IPS-18a (cell line): ENCODE data around the gene FOXO3.

Experiments
- H3K27ac ChIP-seq: one replicate; pipeline ENCODE4 v1.5.1; 2013; ENCODE audit warnings: low read length
- H3K27me3 ChIP-seq: one replicate; pipeline ENCODE4 v1.6.1; 2013; ENCODE audit warnings: mild to moderate bottlenecking, low read length; ENCODE audit not compliant: control insufficient read depth, insufficient read depth
- H3K36me3 ChIP-seq: one replicate; pipeline ENCODE4 v1.6.1; 2013; ENCODE audit warnings: low read depth, low read length; ENCODE audit not compliant: control insufficient read depth
- H3K4me1 ChIP-seq: one replicate; pipeline ENCODE4 v1.6.1; 2013; ENCODE audit warnings: low read depth, low read length; ENCODE audit not compliant: control insufficient read depth
- H3K4me3 ChIP-seq: one replicate; pipeline ENCODE4 v1.5.1; 2013; ENCODE audit warnings: low read length
- H3K9ac ChIP-seq: one replicate; pipeline ENCODE4 v1.6.1; 2013; ENCODE audit warnings: mild to moderate bottlenecking, low read length, moderate library complexity
- H3K9me3 ChIP-seq: one replicate; pipeline ENCODE4 v1.6.1; 2013; ENCODE audit warnings: low read depth, low read length; ENCODE audit not compliant: control insufficient read depth

Gene FOXO3

GRCh38 chr6:108702106-108702851 is 141.6 kb downstream of the FOXO3 start:
- H3K9ac ChIP-seq = no peak overlapping the region
- peaks cover 5% of the 10 kb centered on the region for H3K4me1 ChIP-seq
- H3K27me3 ChIP-seq = no peaks in the 10 kb centered on the region
- H3K27ac ChIP-seq = no peak overlapping the region
- no peaks in the 10 kb centered on the region for H3K36me3 ChIP-seq
- no peak overlapping the region for H3K4me3 ChIP-seq
- H3K9me3 ChIP-seq = peaks cover 4% of the 10 kb centered on the region

- Histone ChIP-seq H3K4me1 (peaks cover 7% of the 10 kb centered on the region), H3K9ac (no peak overlapping the region), H3K27me3 (no peaks in the 10 kb centered on the region)
These were observed 145.9 kb downstream of the FOXO3 start for GRCh38 chr6:108706649-108707048.

GRCh38 chr6:108707328-108707976 is 146.7 kb downstream of the FOXO3 start:
- Histone ChIP-seq H3K27me3 (no peaks in the 10 kb centered on the region), H3K4me3 (no peak overlapping the region), H3K9ac (no peak overlapping the region), H3K27ac (no peak overlapping the region), H3K36me3 (no peaks in the 10 kb centered on the region), H3K4me1 (peaks cover 7% of the 10 kb centered on the region), H3K9me3 (peaks cover 3% of the 10 kb centered on the region)

More at GRCh38 chr6:108706649-108707048, 145.9 kb downstream of the FOXO3 start:
- Histone ChIP-seq H3K36me3 (no peaks in the 10 kb centered on the region), H3K27ac (no peak overlapping the region), H3K4me3 (no peak overlapping the region), H3K9me3 (peaks cover 4% of the 10 kb centered on the region)

- no peak overlapping the region for H3K27ac ChIP-seq
- no peaks in the 10 kb centered on the region for H3K9me3 ChIP-seq
- H3K27me3 ChIP-seq = no peaks in the 10 kb centered on the region
- no peak overlapping the region for H3K4me3 ChIP-seq
- no peaks in the 10 kb centered on the region for H3K36me3 ChIP-seq
- no peak overlapping the region for H3K9ac ChIP-seq
- H3K4me1 ChIP-seq = peaks cover 7% of the 10 kb centered on the region
These were observed 149.3 kb downstream of the FOXO3 start for GRCh38 chr6:108710030-108710429.

GRCh38 chr6:108710551-108710950 is 149.8 kb downstream of the FOXO3 start:
- H3K9ac ChIP-seq = no peak overlapping the region
- peaks cover 7% of the 10 kb centered on the region for H3K4me1 ChIP-seq
- H3K9me3 ChIP-seq = no peaks in the 10 kb centered on the region
- no peaks in the 10 kb centered on the region for H3K27me3 ChIP-seq
- H3K27ac ChIP-seq = no peak overlapping the region
- H3K4me3 ChIP-seq = no peak overlapping the region
- no peaks in the 10 kb centered on the region for H3K36me3 ChIP-seq

- Histone ChIP-seq H3K9ac (no peak overlapping the region), H3K27ac (no peak overlapping the region), H3K9me3 (no peaks in the 10 kb centered on the region), H3K4me3 (no peak overlapping the region), H3K36me3 (no peaks in the 10 kb centered on the region), H3K27me3 (no peaks in the 10 kb centered on the region), H3K4me1 (peaks cover 7% of the 10 kb centered on the region)
These were observed 150.4 kb downstream of the FOXO3 start for GRCh38 chr6:108711071-108711470.

- no peaks in the 10 kb centered on the region for H3K36me3 ChIP-seq
- H3K4me3 ChIP-seq = no peak overlapping the region
- peaks cover 7% of the 10 kb centered on the region for H3K4me1 ChIP-seq
- H3K27ac ChIP-seq = no peak overlapping the region
- H3K9ac ChIP-seq = no peak overlapping the region
- H3K9me3 ChIP-seq = no peaks in the 10 kb centered on the region
- H3K27me3 ChIP-seq = no peaks in the 10 kb centered on the region
These were observed 151.1 kb downstream of the FOXO3 start for GRCh38 chr6:108711826-108712225.

- Histone ChIP-seq H3K9ac (no peak overlapping the region), H3K9me3 (no peaks in the 10 kb centered on the region), H3K36me3 (no peaks in the 10 kb centered on the region), H3K4me1 (peaks cover under 1% of the 10 kb centered on the region), H3K27ac (no peak overlapping the region), H3K4me3 (no peak overlapping the region), H3K27me3 (no peaks in the 10 kb centered on the region)
These were observed 152.2 kb downstream of the FOXO3 start for GRCh38 chr6:108712946-108713345.

- Histone ChIP-seq H3K27ac (no peak overlapping the region), H3K9me3 (no peaks in the 10 kb centered on the region), H3K9ac (no peak overlapping the region), H3K36me3 (no peaks in the 10 kb centered on the region), H3K4me3 (no peak overlapping the region), H3K27me3 (no peaks in the 10 kb centered on the region), H3K4me1 (no peaks in the 10 kb centered on the region)
These were observed 153.5 kb downstream of the FOXO3 start for GRCh38 chr6:108714101-108714765.

GRCh38 chr6:108714766-108715414 is 154.2 kb downstream of the FOXO3 start:
- H3K27ac ChIP-seq = no peak overlapping the region
- no peak overlapping the region for H3K9ac ChIP-seq
- H3K4me1 ChIP-seq = no peaks in the 10 kb centered on the region
- no peaks in the 10 kb centered on the region for H3K36me3 ChIP-seq
- no peak overlapping the region for H3K4me3 ChIP-seq
- no peaks in the 10 kb centered on the region for H3K9me3 ChIP-seq
- H3K27me3 ChIP-seq = no peaks in the 10 kb centered on the region

- H3K27me3 ChIP-seq = no peaks in the 10 kb centered on the region
- H3K27ac ChIP-seq = no peak overlapping the region
- no peak overlapping the region for H3K4me3 ChIP-seq
- H3K4me1 ChIP-seq = peaks cover 2% of the 10 kb centered on the region
- H3K36me3 ChIP-seq = no peaks in the 10 kb centered on the region
- H3K9ac ChIP-seq = no peak overlapping the region
- no peaks in the 10 kb centered on the region for H3K9me3 ChIP-seq
These were observed 155.1 kb downstream of the FOXO3 start for GRCh38 chr6:108715832-108716231.
